HG03039 (cell line): Measurements from ENCODE around the gene DDX24.

ENCODE experiments used
- ATAC-seq: cut with Tn5 transposase; IDR thresholded peaks from one replicate; pipeline ENCODE4 v1.9.1; 2021; ENCODE audit warnings: mild to moderate bottlenecking, moderate library complexity; ENCODE audit not compliant: unreplicated experiment

Gene DDX24

DNA sequence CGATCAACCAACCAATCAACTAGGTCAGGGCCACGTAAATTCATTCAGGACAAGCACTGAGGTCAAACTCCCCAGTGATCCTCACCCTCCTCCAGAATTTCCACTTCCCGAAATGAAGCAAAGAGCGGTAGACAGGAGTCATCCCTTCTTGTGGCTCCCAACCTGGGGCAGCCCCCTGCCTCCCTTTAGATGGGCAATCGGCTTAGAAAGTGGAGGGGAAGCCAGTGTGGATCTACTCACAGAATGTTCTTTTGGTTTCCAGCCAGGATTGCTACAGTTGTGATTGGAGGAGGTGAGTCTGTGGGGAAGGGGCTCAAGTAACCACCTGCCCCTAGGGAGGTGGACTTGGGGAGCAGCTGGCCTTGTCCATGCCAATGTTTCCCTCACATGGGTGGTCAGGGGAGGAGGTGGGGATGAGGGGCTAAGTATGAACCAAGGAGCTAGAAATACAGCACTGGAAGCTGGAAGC lies 33.6 kb upstream of the DDX24 start:
- ATAC-seq, result no peak

DNA sequence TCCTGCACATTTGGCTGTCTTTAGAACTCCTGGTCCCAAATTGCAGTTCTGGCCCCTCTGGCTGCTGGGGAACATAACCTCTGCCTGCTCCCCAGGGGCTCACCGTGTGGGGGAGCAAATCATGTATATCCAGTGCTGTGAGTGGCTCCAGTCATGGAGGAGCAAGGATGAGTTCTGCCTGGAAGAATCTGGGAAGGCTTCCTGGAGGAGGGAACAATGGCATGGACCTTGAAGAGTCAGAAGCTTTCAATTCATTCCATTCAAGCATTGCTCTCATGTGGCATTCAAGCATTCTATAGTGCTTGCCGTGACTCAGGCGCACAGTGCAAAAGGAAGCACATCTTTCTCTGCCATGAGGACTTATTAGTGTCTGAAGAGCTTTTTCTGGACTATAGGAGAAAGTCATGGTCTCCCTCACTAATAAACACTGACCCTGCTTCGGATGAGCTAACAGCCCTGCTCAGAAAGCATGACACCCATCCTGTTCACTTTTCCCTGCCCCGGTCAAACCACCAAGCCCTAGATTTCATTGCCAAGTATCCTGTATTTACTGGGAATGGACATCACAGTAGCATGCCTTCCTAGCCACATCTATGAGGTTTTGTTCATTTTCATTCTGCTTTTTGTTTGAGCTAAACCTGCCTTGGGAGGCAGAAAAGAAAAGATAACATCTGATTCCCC lies 33.0 kb upstream of the DDX24 start:
- no peak for ATAC-seq

DNA sequence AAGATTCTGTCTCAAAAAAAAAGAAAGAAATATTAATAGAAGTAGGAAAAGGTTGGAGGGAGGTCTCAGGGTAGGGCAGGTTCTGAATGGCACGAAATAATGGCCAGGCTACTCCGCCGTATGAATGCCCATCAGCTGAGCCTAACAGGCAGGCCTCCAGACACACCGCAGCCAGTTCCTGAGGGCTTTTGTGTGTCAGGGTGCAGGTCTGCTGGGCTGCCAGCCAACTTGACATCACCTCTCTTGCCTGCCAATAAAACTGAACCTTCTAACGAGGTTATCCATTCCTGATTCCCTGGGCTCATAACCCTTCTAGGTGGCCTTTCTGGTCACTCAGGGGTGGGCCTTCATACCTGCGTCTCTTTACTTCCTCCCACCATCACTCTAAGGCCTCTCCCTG lies 32.5 kb upstream of the DDX24 start:
- ATAC-seq, result no peak

DNA sequence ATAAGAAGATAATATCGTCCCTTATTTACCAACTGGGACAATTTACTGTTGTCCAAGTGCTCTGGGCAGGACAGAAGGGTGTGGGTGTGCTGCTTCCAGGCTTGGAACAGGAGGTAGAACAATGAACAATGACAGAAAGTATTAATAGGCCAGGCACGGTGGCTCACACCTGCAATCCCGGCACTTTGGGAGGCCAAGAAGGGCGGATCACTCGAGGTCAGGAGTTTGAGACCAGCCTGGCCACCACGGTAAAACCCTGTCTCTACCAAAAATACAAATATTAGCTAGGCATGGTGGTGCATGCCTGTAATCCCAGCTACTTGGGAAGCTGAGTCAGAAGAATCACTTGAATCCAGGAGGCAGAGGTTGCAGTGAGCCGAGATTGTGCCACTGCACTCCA lies 32.1 kb upstream of the DDX24 start:
- ATAC-seq, result no peak

DNA sequence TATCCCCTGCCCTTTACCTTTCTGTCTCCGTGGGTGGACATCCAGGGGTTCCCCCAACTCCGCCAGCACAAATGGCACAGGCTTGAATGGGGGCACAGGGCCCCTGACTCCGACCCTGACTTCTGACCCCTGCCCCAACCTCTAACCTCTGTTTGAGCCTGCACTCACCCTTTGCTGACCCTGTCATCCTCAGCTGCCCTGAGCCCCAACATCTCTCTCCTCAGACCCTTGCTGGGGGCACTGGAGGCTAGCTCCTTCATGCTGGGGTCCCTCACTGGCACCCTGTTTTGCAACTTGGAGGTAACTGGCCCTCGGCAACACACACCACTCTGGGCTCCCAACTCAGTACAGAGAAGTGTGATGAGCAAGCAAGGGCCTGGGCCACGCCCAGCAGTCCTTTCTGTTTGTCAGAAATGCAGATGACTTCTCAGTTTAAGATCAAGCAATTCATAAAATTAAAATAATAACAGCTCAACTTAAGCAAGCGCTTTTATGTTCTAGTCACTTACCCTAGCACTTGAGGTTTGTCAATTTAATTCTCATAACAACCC lies 31.6 kb upstream of the DDX24 start:
- ATAC-seq, result no peak

DNA sequence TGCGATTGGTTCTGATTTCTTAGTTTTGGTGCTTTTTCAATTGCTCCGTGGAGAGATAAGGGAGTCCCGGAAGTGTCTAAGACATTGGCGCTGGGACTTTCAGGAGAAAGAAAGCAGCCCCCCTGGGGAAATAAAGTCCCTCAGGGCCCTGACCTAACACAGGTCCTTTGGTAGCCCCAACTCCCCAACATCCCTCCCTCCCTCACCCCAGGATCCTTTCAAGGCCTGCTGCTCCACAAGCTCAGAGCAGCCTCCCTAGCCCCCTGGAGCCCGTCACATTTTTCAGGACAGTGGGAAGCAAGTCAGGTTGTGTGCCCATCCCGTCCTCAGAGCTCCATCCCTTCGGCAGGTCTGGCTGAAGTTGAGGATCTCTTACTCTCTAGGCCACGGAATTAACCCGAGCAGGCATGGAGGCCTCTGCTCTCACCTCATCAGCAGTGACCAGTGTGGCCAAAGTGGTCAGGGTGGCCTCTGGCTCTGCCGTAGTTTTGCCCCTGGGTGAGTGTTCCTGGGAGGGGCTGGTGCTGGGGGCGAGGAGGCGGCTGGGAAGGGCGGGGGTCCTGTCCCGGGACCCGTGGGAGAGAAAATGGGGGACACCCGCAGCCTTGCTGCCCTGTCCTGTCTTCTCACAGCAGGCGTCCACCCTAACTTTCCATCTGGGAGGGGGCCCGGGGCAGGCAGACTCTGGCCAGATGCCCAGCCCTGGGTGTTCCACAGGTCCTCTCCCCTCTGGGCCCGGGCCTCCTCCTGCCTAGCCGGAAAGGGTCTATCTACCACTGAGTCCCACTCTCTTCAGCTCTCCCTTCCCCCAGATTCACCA lies 30.5 kb upstream of the DDX24 start:
- no peak for ATAC-seq

DNA sequence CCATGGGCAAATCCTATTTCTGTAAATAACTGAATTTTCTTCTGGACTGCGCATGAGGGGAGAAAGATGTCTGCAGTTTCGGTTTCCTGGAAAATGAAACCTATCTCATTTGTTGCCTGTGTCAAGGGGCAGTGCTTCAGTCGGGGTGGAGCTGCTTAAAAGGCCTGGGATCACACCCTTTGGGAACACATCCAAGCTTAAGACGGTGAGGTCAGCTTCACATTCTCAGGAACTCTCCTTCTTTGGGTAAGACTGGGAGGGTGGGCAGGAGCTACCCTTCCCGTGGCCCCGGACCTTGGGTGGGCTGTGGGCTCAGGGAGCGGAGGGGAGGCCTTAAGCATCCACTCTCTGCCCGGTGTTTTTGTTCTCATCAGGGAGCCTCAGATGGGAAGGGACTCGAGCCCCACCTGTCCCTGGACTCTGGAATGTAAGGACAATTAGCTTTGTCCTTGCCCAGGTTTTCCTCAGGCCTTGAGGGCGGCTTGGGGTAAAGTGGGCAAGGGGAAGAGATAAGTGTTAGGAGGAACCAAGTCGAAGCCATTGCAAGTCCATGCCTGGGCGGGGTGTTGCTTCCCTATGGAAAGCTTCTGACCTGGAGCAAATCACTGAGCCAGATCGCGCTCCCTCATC lies 29.7 kb upstream of the DDX24 start, which contains the start of gene IFI27:
IFI27 (plus strand) TSS at position 185 of the 630 bp plus-strand sequence.
- ATAC-seq, result no peak

DNA sequence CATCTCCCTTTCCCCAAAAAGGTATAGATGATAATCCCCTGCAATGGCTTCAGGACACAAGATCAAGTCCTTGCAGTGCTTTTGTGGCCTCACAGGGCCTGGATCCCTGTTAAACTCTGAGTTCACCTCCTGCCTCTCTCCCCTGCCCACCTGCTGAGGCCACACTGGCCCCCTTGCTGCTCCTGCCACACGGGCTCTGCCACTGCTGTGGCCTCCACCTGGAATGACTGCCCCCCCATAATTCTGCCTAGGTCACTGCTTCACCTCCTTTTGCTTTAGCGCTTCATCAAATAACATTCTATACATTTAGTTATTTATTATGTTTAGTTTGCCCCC lies 28.9 kb upstream of the DDX24 start:
- no peak for ATAC-seq

DNA sequence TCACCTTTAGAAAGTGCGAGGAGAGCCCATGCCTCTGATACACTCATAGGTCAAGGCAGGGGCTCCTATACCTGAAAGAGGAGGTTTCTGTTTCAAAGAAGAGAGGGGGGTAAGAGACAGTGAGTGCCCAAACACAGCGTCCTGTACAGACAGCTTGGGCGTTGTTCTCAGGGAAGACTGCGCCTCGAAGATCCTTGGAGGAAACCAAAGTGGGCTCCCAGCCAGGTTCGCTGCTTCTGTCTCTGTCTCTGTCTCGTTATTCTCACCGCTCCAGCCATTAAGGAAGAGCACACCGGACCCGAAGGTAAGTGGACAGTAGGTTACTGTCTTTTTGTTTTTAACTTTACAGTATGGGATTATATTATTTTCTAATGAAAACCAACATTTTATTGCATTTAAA lies 23.7 kb upstream of the DDX24 start:
- no peak for ATAC-seq

DNA sequence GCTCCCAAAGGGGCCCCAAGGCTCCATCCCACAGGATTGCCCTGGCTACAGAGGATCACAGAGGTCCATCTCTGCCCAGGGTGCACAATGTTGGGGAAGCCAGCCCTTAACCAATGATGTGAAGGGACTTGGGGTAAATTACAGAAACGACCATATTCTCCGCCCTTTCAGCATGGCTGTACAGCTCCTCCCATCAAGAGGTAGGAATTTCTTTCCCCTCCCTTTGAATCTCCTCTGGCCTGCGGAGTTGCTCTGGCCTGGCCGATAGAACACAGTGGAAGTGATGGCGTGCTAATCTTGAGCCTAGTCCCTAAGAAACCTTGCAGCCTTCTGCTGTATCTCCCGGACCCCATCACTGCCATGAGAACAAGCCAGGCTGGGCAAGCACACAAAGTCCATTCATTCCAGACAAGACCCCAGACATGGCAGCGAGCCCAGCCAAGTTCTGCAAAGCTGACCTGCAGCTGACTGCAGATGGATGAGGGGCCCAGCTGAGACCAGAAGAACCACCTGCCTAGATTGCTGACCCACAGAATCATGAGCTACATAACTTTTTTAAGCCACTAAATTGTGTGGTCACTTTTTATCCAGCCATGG lies 22.6 kb upstream of the DDX24 start:
- no peak for ATAC-seq

DNA sequence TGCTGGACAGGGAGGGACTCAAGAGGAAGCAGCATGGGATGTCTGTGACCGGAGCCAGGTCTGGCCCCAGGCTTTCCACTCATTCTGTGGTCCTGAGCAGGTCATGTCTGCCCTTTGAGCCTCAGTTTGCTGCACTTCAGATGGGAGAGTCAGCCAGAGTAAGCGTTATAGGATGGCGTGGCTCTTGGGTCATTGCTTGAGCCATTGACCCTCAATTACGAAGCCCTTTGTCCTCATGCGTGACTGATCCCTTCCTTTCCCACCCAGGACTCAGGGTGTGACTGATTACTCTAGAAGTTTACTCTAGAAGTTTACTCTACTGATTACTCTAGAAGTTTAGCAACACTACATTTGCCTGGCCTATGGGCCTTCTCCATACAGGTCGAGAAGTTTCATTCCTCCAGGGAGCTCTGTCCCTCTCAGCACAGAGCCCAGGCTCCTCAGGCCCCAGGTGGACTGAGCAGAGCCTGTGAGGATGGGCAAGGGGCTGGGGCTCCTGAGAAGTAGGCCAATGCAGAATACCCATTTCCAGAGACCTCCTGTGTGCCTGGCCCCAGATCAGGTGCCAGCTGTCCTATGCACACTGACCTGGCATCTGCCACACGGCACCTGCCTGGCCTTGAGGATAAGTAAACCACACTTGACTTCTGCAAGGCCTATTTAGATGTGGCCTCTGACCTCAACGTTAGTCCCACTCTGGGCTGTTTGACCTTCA lies 21.9 kb upstream of the DDX24 start:
- no peak for ATAC-seq

DNA sequence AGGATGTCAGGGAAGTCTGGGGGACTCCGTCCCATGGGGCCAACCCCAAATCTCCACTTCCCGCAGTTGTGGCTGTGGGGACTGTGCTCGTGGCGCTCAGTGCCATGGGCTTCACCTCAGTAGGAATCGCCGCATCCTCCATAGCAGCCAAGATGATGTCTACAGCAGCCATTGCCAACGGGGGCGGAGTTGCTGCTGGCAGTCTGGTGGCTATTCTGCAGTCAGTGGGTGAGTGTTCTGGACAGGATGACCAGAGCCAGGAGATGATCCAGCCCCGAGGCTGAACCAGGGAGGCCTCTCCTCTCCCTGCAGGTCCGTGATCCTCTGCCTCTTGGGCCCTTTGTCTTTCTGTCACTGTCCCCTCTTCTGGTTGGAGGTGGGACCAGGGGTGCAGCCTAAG lies 20.7 kb upstream of the DDX24 start:
- ATAC-seq, result no peak

DNA sequence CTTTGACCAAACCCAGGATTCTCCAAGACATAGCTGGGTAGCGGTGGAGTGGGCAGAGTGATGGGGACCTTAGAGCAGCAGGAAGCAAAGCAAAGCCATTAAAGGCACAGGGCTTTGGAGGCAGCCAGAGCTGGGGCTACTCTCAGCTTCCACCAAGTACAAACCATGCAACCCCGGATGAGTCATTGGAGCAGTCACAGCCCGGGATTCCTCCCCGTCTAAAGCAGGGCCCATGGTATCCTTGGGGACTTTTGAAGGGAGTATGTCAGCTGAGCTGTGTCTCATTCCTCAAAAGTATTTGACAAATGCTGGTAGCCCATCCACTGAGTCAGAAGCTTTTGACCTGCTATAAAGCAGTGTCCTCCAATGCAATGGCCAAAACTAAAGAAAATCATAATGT lies 19.8 kb upstream of the DDX24 start:
- no peak for ATAC-seq

DNA sequence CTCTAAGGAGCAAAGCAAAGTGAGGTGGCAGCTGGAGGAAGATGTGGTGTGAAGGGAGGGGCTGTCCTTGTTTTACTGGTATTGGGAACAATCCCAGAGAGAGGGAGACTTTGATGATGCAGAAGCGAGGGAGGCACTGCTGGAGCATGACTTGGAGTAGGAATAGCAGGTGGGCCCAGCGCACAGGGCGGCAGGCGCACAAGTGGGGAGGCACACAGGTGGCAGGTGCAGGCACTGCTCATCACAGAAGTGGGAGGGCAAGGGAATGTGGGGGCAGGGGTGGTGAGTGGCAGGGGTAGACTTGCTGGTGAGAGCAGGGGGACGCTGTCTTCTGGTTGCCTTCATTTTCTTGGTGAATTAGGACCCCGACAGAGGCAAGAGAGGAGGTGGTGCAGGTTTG lies 18.0 kb upstream of the DDX24 start:
- ATAC-seq, result no peak

DNA sequence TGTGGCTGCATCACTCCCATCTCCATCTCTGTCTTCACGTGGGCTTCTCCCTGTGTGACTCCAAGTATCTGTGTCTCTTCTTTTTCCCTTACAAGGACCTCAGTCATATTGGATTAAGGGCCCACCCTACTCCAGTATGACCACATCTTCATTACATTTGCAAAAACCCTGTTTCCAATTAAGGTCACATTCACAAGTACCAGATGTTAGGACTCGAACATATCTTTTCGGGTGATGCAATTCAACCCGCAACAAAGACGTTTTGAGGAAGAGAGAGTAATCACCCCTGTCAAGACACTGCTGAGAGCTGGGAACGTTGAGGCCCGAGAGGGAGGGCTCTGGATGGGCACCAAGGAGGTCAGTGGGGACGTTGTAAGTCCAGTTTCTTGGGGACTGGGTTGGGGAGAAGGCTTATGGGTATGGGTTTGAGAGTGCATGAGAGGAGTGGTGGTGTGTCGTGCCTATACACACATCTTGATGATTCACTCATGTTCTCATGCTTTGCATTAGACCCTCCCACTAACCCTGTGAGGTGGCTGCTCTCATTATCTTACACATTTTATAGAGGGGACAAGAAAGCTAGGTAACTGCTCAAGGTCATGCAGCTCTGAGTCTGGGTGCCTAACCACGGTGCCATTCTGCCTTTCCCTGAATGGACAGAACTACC lies 17.5 kb upstream of the DDX24 start:
- ATAC-seq, result no peak

DNA sequence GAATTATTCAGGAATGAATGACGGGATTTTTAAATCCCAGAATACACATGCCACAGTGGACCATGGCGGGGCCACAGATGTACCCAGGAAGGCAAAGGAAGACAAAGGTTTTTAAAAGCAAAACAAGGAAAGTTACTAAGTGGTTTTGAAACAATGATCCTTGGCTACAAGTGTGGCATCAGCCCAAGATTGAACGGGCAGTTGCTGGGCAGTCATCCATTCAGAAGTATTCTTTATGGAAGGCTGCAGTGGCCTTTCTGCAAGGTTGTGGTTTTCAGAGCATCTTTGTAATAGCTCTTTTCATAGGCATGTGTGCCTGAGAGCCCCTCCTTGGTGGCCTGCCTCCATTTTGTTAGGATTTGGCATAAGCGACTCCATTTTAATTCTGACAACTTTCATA lies 16.1 kb upstream of the DDX24 start:
- no peak for ATAC-seq

DNA sequence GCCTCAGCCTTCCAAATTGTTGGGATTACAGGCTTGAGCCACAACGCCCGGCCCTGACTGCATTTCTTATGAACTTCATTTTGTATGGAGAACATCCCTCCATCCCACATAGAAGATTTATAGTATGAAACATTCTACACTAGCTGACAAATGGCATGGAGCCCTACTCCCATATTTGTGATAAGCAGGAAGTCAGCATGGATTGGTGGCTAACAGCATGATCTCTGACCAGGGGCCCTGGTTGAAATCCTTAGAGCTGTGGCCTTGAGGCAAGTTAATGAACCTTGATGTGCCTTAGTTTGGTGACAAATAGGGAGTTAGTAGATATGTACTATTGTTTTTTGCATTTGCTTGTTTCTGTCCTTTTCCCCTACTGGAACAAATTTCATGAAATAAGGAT lies 12.4 kb upstream of the DDX24 start:
- no peak for ATAC-seq

DNA sequence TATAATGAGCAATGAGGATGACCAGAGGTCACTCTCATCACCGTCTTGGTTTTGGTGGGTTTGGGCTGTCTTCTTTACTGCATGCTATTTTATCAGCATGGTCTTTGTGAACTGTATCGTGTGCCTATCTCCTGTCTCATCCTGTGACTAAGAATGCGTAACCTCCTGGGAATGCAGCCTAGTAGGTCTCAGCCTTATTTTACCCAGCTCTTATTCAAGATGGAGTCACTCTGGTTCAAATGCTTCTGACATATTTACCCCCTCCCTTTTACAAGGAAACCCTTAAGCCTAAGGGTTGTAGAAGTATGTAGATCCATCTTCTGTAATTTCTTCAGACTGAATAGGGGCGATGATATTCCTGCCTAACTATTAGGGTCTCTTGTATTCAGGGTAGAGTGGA lies 8.5 kb upstream of the DDX24 start:
- no peak for ATAC-seq

DNA sequence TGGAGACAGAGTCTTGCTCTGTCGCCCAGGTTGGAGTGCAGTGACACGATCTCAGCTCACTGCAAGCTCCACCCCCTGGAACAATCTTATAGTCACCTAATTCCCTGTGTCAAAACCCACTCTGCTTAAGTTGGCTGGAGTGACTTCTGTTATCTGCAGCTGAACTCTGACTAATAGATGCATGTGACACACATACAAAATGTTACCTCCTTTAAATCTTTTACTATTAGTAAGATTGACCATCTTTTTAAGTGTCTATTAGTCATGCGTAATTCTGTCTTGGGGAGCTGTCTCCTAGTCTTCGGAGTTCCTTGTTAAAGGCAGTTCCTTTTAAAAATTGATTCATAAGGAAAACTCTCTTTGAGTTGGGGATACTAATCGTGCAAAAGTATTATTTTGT lies 7.5 kb upstream of the DDX24 start:
- ATAC-seq, result no peak

DNA sequence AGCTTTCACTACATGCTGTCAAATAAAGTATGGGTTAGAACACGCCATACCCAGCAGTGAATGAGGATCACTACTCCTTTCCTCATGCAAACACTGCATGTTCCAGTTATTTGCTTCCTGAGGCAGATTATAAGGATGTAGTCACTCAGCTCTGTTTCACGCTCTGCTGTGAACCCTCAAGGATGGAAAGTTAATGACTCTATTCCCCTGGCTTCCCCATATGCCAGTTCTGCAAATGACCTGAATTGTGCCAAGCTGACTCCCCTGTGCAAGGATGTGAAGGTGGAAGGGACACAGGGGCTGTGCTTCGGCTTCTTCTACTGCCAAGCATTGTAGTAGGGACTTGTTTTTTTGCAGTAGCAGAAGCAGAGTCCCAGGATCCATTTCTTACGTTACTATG lies 6.9 kb upstream of the DDX24 start:
- ATAC-seq, result no peak
